DOHH2 (cell line): Measurements from ENCODE around the gene CDK17.

Source experiments
- H3F3A ChIP-seq: fragments of 200-600 bp; sonication (generic), shearing (Covaris generic); 2 replicates; pipeline ENCODE4 v1.6.0; 2016; ENCODE audit warnings: antibody characterized with exemption, mild to moderate bottlenecking; ENCODE audit not compliant: control insufficient read depth, insufficient read depth
- H3K27ac ChIP-seq: fragments of 200-600 bp; sonication (generic); 2 replicates; pipeline ENCODE4 v1.5.1; 2014; ENCODE audit warnings: low read depth, mild to moderate bottlenecking, low read length, moderate library complexity
- H3K27me3 ChIP-seq: fragments of 200-600 bp; sonication (generic); 2 replicates; pipeline ENCODE4 v1.6.1; 2014; ENCODE audit warnings: mild to moderate bottlenecking, low read length, mixed read lengths; ENCODE audit not compliant: control insufficient read depth
- H3K36me3 ChIP-seq: fragments of 200-600 bp; sonication (generic); 2 replicates; pipeline ENCODE4 v1.6.1; 2014; ENCODE audit warnings: mild to moderate bottlenecking, low read length, moderate library complexity, mixed read lengths; ENCODE audit not compliant: control insufficient read depth
- H3K4me1 ChIP-seq: fragments of 200-600 bp; sonication (generic); 2 replicates; pipeline ENCODE4 v1.6.1; 2014; ENCODE audit warnings: mild to moderate bottlenecking, low read length, mixed read lengths; ENCODE audit not compliant: control insufficient read depth
- H3K4me2 ChIP-seq: fragments of 200-600 bp; sonication (generic); 2 replicates; pipeline ENCODE4 v1.6.0; 2014; ENCODE audit warnings: mild to moderate bottlenecking, low read length, moderate library complexity
- H3K4me3 ChIP-seq: fragments of 200-600 bp; sonication (generic); 2 replicates; pipeline ENCODE4 v1.5.1; 2014; ENCODE audit warnings: mild to moderate bottlenecking, low read length, mixed read lengths
- H3K79me2 ChIP-seq: fragments of 200-600 bp; sonication (generic); 2 replicates; pipeline ENCODE4 v1.6.1; 2014; ENCODE audit warnings: mild to moderate bottlenecking, low read length, mixed read lengths; ENCODE audit not compliant: control insufficient read depth
- H3K9me2 ChIP-seq: fragments of 200-600 bp; sonication (generic); replicated peaks from 2 replicates; pipeline ENCODE4 v1.6.1; 2014; ENCODE audit warnings: mild to moderate bottlenecking, low read length, mixed read lengths; ENCODE audit not compliant: control insufficient read depth
- H3K9me3 ChIP-seq: fragments of 200-600 bp; sonication (generic); 2 replicates; pipeline ENCODE4 v1.6.1; 2014; ENCODE audit warnings: antibody characterized with exemption, low read length, mixed read lengths; ENCODE audit not compliant: control insufficient read depth, insufficient read depth
- H4K20me1 ChIP-seq: fragments of 200-600 bp; sonication (generic); 2 replicates; pipeline ENCODE4 v1.6.0; 2014; ENCODE audit warnings: low read depth, mild to moderate bottlenecking, antibody characterized with exemption, low read length, moderate library complexity; ENCODE audit not compliant: control insufficient read depth, insufficient read depth
- EZH2phosphoT487 ChIP-seq: fragments of 200-600 bp; sonication (generic); IDR thresholded peaks from 2 replicates; pipeline ENCODE4 v1.6.1; 2017; ENCODE audit warnings: borderline replicate concordance, mild to moderate bottlenecking, antibody characterized with exemption, low read length, moderate library complexity, mixed read lengths
- TF ChIP-seq, protein P1 (sequence below): fragments of 200-600 bp; sonication (generic); IDR thresholded peaks from one replicate; pipeline ENCODE4 v1.5.1; 2014; ENCODE audit warnings: antibody characterized with exemption, mild to moderate bottlenecking, low read depth, low read length; ENCODE audit not compliant: poor library complexity, severe bottlenecking

Gene CDK17

GRCh38 chr12:96337953-96338352 is 62.3 kb downstream of the CDK17 start:
- H3K27ac ChIP-seq, result no peak overlapping the region
- H3K4me2 ChIP-seq, result no peak overlapping the region
- H3K79me2 ChIP-seq, result peaks cover 83% of the 10 kb centered on the region
- H3K27me3 ChIP-seq, result no peaks in the 10 kb centered on the region
- peaks cover 19% of the 10 kb centered on the region for H3K4me1 ChIP-seq
- no peaks in the 10 kb centered on the region for H3K9me2 ChIP-seq
- TF ChIP-seq, protein P1, sequence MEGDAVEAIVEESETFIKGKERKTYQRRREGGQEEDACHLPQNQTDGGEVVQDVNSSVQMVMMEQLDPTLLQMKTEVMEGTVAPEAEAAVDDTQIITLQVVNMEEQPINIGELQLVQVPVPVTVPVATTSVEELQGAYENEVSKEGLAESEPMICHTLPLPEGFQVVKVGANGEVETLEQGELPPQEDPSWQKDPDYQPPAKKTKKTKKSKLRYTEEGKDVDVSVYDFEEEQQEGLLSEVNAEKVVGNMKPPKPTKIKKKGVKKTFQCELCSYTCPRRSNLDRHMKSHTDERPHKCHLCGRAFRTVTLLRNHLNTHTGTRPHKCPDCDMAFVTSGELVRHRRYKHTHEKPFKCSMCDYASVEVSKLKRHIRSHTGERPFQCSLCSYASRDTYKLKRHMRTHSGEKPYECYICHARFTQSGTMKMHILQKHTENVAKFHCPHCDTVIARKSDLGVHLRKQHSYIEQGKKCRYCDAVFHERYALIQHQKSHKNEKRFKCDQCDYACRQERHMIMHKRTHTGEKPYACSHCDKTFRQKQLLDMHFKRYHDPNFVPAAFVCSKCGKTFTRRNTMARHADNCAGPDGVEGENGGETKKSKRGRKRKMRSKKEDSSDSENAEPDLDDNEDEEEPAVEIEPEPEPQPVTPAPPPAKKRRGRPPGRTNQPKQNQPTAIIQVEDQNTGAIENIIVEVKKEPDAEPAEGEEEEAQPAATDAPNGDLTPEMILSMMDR, result no peak
- no peak for TF ChIP-seq EZH2phosphoT487
- no peaks in the 10 kb centered on the region for H4K20me1 ChIP-seq
- peaks cover 13% of the 10 kb centered on the region; the same call in 1 of the 2 replicates for H3K9me3 ChIP-seq
- peaks cover 28% of the 10 kb centered on the region for H3K36me3 ChIP-seq
- no peaks in the 10 kb centered on the region for H3F3A ChIP-seq
- H3K4me3 ChIP-seq, result no peak overlapping the region

DNA sequence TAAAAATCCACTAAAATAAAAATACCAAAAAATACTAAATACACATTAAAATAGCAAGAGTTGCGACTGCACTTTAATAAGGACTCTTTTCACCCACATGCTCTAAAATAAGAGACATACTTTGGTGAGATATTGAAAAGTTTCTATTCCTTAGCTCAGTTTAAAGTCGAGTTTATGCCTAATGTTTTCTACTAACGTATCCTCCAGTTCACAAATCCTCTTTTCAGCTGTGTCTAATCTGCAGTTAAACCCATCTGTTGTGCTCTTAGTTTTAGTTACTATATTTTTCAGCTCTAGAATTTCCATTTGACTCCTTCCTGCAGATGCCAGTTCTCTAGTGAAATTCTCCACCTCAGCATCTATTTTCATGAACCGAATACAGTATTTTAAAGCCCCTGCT is 63.8 kb downstream of the CDK17 start:
- H3K27me3 ChIP-seq, result no peaks in the 10 kb centered on the region
- H3K9me3 ChIP-seq, result peaks cover 13% of the 10 kb centered on the region; the same call in 1 of the 2 replicates
- no peak overlapping the region for H3K4me3 ChIP-seq
- H3K79me2 ChIP-seq, result peaks cover 73% of the 10 kb centered on the region
- H3F3A ChIP-seq, result no peaks in the 10 kb centered on the region
- no peak overlapping the region for H3K4me2 ChIP-seq
- no peaks in the 10 kb centered on the region for H3K9me2 ChIP-seq
- H3K36me3 ChIP-seq, result peaks cover 33% of the 10 kb centered on the region
- no peaks in the 10 kb centered on the region for H4K20me1 ChIP-seq
- peaks cover 9% of the 10 kb centered on the region; the same call in 1 of the 2 replicates for H3K4me1 ChIP-seq
- TF ChIP-seq, protein P1, result no peak
- no peak for TF ChIP-seq EZH2phosphoT487
- no peak overlapping the region for H3K27ac ChIP-seq

GRCh38 chr12:96335270-96335669 is 65.0 kb downstream of the CDK17 start:
- TF ChIP-seq EZH2phosphoT487, result no peak
- TF ChIP-seq, protein P1, result no peak
- Histone ChIP-seq H3K4me3 (no peak overlapping the region), H3K4me1 (peaks cover 14% of the 10 kb centered on the region), H3K36me3 (peaks cover 34% of the 10 kb centered on the region), H3F3A (no peaks in the 10 kb centered on the region), H4K20me1 (no peaks in the 10 kb centered on the region), H3K9me2 (no peaks in the 10 kb centered on the region), H3K27me3 (no peaks in the 10 kb centered on the region), H3K79me2 (peaks cover 61% of the 10 kb centered on the region), H3K9me3 (peaks cover 13% of the 10 kb centered on the region; the same call in 1 of the 2 replicates), H3K4me2 (no peak overlapping the region), H3K27ac (no peak overlapping the region)
